ENCODE measurements around the gene MANSC4.
"Not testable (repeated sequence)": the region's sequence is repeated elsewhere in the genome, so short reads cannot be mapped to it uniquely, and the experiment has no call there.

The MANSC4 gene

GRCh38 chr12:27747111-27747820, 32.8 kb downstream of the MANSC4 start:
- DNase-seq: no peak

GRCh38 chr12:27745734-27746133, 34.3 kb downstream of the MANSC4 start:
- DNase-seq: not testable (repeated sequence)

GRCh38 chr12:27743601-27744000, 36.4 kb downstream of the MANSC4 start:
- DNase-seq: no peak

- DNase-seq: not testable (repeated sequence)
Measured at GRCh38 chr12:27734321-27734720, 45.7 kb downstream of the MANSC4 start.

GRCh38 chr12:27733791-27734190, 46.2 kb downstream of the MANSC4 start:
- no peak for DNase-seq

- DNase-seq: peak; percentile 41 to 58
Measured at GRCh38 chr12:27733052-27733656, 46.9 kb downstream of the MANSC4 start.

- peak; percentile 39 to 40 for DNase-seq
Measured at GRCh38 chr12:27732281-27732680, 47.8 kb downstream of the MANSC4 start.

- DNase-seq: no peak
Measured at GRCh38 chr12:27730097-27730588, 49.9 kb downstream of the MANSC4 start.

GRCh38 chr12:27723212-27723611, 56.8 kb downstream of the MANSC4 start:
- no peak for DNase-seq
